HG02678 (cell line): Measurements from ENCODE around the gene CRACR2B.

Source experiments
- ATAC-seq: cut with Tn5 transposase; IDR thresholded peaks from one replicate; pipeline ENCODE4 v1.9.1; 2021; ENCODE audit warnings: mild to moderate bottlenecking, moderate library complexity; ENCODE audit not compliant: unreplicated experiment

CRACR2B gene

DNA sequence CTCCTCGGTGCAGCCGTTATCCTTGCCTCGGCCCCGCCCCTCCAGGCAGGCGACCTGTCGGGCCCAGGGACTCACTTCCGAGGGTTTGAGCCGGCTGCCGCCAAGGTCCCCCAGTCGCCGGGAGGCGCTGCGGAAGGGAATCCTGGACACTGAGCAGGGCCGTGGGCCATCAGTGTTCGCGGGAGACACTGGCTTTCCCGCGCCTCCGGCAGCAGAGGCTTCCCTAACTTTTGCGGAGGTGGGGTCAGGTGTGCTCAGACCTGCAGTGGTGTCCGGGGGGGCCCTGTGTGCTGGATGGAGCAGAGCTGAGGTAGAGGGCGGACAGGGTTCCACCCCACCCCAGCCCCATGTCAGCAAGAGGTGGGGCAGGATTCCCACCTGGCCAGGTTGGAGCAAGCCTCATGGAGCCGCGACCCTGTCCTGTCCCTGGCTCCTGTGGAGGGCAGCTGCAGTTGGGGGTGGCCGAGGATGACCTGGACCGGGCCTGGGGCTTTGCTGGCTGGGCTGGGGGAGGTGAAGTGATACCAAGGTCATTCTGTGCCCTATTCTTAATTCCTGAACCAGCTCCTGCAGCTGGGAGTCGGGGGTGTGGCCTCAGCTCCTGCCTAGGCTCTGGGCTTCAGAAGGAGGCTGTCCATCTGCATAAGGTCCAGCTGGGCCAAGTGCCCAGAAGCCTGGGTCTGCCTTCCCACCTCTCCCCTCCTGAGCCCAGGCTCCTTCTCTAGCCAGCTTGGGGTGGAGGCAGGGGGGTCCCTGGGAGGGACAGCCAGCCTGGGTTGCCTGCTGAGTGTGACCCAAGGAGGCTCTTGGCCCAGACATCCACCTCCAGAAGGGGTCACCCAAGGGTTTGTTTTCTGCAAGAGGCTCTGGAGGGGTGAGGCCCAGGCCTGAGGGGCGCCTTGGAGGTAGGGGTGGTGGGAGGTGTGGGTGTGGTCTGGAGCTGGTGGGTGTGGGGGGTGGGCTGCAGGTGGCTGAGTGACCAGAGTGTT is 23.4 kb downstream of the CRACR2B start:
- ATAC-seq = no peak

DNA sequence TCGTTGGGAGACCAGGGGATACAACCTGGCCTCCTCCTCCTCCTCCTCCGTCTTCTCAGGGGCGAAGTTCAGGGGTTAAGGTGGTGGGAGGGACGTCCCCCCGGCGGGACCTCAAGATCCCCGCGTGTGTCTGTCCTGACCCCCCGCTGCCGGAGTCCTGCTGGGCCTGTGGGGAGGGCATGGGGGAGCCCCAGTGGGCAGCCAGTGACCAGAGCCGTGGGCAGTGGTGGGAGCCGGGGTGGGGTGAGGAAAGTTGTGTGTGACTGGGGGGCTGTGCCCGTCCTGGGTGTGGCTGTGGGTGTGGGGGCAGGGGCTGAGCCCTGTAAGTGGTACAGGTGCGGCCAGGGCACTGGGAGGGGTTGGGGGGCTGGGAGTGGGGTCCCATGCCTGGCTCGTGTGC is 25.0 kb downstream of the CRACR2B start:
- no peak for ATAC-seq

DNA sequence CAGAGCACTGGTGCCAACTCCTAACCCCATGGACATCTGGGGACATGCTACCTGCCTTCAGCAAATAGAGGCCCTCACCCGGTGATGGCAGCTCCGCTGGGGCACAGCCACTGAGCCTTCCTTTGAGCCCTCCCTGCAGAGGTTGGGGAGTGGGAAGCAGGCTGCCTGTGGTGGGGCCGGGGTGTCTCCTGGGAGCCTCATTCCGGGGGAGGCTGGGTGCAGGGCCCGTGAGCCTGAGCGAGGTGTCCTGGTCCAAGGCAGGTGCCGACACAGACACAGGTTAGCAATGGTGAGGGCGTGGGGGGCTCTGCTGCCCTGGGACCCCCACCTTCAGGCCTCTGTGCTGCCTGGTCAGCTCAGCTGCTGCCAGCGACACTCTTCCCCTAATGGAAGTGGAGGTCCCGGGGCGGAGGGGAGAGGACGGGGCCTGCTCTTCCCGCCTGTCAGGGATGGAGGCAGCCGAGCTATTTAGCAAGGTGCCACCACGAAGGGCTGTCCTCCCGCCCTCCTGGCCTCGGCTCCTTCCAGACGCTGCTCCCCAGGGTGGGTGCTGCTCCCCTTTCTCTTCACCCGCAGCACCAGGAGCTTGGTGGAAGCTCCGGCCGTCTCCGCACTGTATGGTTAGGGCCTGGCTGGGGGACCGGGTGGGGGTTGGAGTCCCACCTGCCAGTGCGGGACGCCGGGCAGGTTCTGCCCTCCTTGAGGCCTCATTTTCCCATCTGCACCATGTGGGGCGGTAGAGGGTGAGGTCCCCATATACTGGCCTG is 26.1 kb downstream of the CRACR2B start:
- no peak for ATAC-seq

- ATAC-seq = no peak
Measured at GRCh38 chr11:854601-855329, 27.0 kb downstream of the CRACR2B start.

GRCh38 chr11:855330-855674 is 27.6 kb downstream of the CRACR2B start:
- ATAC-seq = no peak

DNA sequence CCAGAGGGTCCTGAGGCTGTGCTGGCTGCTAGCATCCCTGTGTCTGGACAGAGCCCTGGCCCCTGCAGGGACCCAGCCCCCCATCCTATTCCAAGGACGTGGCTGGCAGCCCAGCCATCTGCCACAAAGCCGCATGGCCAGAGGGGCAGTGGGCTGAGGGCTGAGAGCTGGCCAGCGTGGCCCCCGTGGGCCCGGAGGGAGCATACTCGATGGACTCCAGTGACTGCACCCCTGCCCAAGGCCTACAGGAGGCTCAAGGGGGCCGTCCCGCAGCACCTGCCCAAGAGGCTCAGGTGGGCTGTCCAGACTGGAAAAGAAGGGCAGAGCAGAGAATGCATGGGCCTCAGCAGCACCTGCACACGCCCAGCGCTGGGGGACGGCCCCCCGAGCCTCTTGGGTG is 28.1 kb downstream of the CRACR2B start:
- no peak for ATAC-seq

- no peak for ATAC-seq
Measured at GRCh38 chr11:856397-856796, 28.7 kb downstream of the CRACR2B start.

GRCh38 chr11:858053-858761 is 30.5 kb downstream of the CRACR2B start:
- ATAC-seq = no peak

DNA sequence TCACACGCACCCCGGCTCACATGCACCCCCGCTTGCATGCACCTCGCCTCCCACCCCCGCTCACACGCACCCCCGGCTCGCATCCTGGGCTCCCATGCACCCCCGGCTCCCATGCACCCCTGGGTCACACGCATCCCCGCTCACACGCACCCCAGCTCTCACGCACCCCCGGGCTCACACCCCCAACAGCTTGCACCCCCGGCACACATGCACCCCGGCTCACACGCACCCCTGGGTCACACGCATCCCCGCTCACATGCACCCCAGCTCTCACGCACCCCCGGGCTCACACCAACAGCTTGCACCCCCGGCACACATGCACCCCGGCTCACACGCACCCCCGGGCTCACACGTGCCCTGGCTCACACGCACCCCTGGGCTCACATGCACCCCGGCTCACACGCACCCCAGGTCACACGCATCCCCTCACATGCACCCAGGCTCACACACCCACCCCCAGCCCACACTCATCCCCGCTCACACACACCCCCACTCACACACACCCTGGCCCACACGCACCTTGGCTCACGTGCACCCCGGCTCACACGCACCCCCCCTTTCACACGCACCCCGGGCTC is 31.1 kb downstream of the CRACR2B start:
- no peak for ATAC-seq

GRCh38 chr11:859394-860131 is 31.8 kb downstream of the CRACR2B start:
- no peak for ATAC-seq

DNA sequence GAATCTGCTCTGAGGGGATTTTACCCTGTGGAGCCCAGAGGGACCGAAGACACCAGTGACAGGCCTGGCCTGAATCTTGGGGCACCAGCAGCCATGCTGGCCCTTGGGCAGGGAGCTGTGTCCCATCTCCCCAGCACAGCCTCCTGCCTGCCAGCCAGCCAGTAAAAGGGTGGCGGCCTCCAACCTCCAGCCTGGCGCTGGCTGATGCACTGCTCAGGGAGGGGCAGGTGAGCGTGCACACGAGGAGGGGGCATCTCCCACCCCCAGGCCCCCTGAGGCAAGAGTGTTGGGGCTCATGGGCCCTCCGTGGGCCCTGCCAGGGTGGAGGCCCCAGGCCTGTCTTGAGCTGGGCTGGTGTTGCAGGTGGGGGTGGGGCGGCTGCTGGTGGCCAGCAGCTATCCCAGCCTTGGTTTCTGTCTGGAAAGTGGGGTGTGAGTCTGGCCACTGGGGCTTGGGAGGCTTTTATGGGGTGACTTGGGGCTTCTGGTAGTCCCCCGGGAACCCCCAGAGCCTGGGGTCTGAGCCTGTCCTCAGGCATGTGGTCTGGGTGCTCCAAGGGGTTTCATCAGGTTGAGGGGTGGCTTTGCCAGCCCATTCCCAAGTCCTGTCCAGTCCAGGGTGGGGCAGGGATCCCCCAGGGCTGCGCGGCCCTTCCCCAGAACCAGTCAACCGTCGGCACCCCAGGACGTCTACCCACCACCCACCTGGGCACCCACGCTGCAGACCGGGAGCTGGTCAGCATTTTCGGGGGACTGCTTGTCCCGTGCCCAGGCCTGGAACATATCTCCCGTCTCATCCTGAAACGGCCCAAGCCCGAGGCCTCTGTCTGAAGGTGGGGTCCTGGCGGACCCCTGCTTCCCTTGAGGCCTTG is 32.8 kb downstream of the CRACR2B start:
- ATAC-seq = no peak

GRCh38 chr11:861105-861479 is 33.4 kb downstream of the CRACR2B start:
- no peak for ATAC-seq

DNA sequence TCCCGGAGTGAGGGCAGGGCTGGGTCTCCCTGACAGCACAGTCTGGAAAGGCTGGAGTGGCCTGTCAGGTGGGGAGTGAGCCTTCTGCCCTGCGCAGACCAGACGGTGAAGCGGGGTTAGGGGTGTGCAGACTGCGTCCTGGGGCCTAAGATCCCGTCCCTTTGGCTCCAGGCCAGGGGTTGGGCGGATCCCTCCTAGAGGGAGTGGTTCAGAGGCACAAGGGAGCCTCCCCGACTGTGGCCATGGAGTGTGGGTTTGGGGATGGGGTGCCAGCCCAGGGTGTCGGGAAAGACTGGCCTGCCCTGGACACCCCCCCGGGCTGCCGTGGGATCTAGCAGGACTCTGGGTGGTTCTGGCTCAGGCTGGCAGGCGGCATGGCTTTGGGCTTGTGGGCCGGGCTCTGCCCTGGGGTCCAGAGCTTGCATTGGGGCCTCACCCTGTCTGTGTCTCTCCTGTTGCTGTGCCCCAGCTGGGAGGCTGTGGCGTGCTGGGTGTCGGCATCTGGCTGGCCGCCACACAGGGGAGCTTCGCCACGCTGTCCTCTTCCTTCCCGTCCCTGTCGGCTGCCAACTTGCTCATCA is 34.5 kb downstream of the CRACR2B start:
- no peak for ATAC-seq

GRCh38 chr11:862696-863022 is 34.9 kb downstream of the CRACR2B start:
- no peak for ATAC-seq

- no peak for ATAC-seq
Measured at GRCh38 chr11:863023-863909, 35.5 kb downstream of the CRACR2B start.

DNA sequence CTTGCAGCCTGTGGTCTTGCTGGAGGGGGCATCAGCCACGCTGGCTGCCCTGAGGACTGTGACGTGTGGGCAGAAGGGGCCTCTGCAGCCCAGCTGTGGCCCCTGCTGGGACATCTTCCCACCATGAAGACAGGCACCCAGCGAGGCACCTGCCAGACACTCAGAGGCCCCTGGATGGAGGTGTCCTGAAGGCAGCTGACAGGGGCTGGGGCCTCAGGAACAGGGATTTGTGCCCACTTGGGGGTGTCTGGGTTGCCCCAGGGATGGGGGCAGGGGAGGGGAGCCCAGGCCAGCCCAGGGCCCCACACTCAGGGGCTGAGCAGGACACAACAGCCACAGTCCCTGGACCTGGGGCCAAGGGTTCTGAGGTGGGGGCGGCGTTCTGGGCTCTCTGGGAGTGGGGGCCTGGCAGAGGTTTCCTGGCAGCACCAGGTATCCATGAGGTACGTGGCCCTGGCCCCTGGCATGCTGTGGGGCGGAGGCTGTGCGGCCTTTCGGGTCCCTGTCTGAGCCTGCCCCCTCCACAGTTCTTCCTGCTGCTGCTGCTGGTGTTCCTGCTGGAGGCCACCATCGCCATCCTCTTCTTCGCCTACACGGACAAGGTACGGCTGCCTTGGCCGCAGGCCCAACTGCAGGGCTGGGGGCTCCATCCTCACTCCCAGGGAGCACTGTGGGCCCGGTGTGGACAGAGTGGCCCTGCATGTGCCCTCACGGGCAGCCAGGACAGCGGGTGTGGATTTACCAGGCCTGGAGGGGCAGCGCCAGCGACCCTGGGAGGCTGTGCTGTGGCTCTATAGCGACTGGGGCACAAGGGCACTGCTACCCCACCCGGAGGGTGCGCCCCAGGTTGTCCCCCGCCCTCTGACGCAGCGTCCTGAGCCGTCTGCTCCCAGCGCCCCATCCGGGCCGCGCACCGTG is 36.5 kb downstream of the CRACR2B start:
- ATAC-seq = no peak

DNA sequence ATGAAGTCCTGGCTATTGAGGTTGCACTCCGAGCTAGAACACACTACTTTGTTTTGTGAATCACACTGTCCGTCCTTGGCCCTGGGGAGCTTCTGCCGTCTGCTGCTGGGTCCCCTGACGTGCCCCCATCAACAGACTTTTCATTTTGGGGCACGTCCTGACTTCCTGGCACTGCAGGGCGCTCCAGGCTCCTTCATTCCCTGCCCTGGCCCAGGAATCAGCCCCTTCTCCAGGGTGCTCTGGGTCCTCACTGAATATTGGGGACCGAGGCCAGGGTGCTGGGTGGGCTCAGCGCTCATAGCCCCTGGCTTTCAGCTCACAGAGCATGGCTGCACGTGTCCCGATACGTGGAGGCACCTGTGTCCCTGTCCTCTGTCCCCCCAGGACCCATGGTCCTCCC is 37.2 kb downstream of the CRACR2B start:
- no peak for ATAC-seq
